ENCODE measurements around the gene CD164L2.

- TF ChIP-seq CTCF (IDR thresholded peaks at IDR 0.05; ENCODE audit: low read depth, low read length) (no peak), EZH2phosphoT487 (IDR thresholded peaks at IDR 0.05; ENCODE audit: low read depth) (no peak)
Observed at GRCh38 chr1:27359822-27360158, 23.3 kb downstream of the CD164L2 start.
